HL-60 (cell line): ENCODE data around the gene SHOX.

Source experiments
- DNase-seq, 2 experiments: peaks; one replicate each; pipeline ENCODE4 v3.0.0-alpha.2; 2010 to 2020; ENCODE audit warnings: low read depth in 1 of 2, low spot score in 1 of 2
- H3K27ac ChIP-seq: fragments of 250-450 bp; sonication (Bioruptor Pico); replicated peaks from 2 replicates; pipeline ENCODE4 v1.5.1; 2020; ENCODE audit warnings: mild to moderate bottlenecking, moderate library complexity
- H3K27me3 ChIP-seq: fragments of 250-450 bp; sonication (Bioruptor Pico); 2 replicates; pipeline ENCODE4 v1.5.1; 2021; ENCODE audit warnings: mild to moderate bottlenecking, moderate library complexity; ENCODE audit not compliant: insufficient read depth, poor library complexity, severe bottlenecking
- H3K4me3 ChIP-seq: replicated peaks from 2 replicates; pipeline ENCODE4 v1.5.1; 2011; ENCODE audit warnings: mild to moderate bottlenecking, control low read depth, low read length; ENCODE audit not compliant: insufficient read depth
- GABPA ChIP-seq: IDR thresholded peaks from 2 replicates; pipeline ENCODE4 v1.6.1; 2012; ENCODE audit warnings: low read depth
- POLR2AphosphoS5 ChIP-seq: IDR thresholded peaks from 2 replicates; pipeline ENCODE4 v1.6.1; 2012; ENCODE audit warnings: low read depth
- SPI1 ChIP-seq: IDR thresholded peaks from 2 replicates; pipeline ENCODE4 v1.6.1; 2012; ENCODE audit warnings: low read depth, mild to moderate bottlenecking, borderline replicate concordance
- long read RNA-seq: library from polyadenylated mRNA; unstranded; transcript quantifications from one replicate; pipeline ENCODE4 v2.0.0, GENCODE V29; 2020
- TF ChIP-seq, protein P1 (sequence below): IDR thresholded peaks from one replicate; pipeline ENCODE4 v1.5.1; 2011; ENCODE audit warnings: low read length, control low read depth, inconsistent platforms; ENCODE audit not compliant: insufficient read depth
- TF ChIP-seq, protein P2 (sequence below): IDR thresholded peaks from 2 replicates; pipeline ENCODE4 v1.6.1; 2012; ENCODE audit warnings: low read depth; ENCODE audit not compliant: insufficient replicate concordance

The SHOX gene
- long read RNA-seq: 0 reads

DNA sequence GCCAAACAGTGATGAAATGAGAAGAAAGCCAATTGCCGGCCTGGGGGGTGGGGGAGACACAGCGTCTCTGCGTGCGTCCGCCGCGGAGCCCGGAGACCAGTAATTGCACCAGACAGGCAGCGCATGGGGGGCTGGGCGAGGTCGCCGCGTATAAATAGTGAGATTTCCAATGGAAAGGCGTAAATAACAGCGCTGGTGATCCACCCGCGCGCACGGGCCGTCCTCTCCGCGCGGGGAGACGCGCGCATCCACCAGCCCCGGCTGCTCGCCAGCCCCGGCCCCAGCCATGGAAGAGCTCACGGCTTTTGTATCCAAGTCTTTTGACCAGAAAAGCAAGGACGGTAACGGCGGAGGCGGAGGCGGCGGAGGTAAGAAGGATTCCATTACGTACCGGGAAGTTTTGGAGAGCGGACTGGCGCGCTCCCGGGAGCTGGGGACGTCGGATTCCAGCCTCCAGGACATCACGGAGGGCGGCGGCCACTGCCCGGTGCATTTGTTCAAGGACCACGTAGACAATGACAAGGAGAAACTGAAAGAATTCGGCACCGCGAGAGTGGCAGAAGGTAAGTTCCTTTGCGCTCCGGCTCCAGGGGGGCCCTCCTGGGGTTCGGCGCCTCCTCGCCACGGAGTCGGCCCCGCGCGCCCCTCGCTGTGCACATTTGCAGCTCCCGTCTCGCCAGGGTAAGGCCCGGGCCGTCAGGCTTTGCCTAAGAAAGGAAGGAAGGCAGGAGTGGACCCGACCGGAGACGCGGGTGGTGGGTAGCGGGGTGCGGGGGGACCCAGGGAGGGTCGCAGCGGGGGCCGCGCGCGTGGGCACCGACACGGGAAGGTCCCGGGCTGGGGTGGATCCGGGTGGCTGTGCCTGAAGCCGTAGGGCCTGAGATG is at the start of gene SHOX:
Gene SHOX, plus strand, starts transcription at position 180 of the 885 bp plus-strand sequence. Its CDS starts 107 bp downstream, at position 287.
- no peak within 1 kb of the TSS for H3K4me3 ChIP-seq
- peaks cover 71% of the 10 kb centered on the region for H3K27me3 ChIP-seq
- DNase-seq: no peak
- TF ChIP-seq, protein P1, sequence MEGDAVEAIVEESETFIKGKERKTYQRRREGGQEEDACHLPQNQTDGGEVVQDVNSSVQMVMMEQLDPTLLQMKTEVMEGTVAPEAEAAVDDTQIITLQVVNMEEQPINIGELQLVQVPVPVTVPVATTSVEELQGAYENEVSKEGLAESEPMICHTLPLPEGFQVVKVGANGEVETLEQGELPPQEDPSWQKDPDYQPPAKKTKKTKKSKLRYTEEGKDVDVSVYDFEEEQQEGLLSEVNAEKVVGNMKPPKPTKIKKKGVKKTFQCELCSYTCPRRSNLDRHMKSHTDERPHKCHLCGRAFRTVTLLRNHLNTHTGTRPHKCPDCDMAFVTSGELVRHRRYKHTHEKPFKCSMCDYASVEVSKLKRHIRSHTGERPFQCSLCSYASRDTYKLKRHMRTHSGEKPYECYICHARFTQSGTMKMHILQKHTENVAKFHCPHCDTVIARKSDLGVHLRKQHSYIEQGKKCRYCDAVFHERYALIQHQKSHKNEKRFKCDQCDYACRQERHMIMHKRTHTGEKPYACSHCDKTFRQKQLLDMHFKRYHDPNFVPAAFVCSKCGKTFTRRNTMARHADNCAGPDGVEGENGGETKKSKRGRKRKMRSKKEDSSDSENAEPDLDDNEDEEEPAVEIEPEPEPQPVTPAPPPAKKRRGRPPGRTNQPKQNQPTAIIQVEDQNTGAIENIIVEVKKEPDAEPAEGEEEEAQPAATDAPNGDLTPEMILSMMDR: no peak
- TF ChIP-seq SPI1 (no peak), POLR2AphosphoS5 (no peak), GABPA (no peak)
- TF ChIP-seq, protein P2, sequence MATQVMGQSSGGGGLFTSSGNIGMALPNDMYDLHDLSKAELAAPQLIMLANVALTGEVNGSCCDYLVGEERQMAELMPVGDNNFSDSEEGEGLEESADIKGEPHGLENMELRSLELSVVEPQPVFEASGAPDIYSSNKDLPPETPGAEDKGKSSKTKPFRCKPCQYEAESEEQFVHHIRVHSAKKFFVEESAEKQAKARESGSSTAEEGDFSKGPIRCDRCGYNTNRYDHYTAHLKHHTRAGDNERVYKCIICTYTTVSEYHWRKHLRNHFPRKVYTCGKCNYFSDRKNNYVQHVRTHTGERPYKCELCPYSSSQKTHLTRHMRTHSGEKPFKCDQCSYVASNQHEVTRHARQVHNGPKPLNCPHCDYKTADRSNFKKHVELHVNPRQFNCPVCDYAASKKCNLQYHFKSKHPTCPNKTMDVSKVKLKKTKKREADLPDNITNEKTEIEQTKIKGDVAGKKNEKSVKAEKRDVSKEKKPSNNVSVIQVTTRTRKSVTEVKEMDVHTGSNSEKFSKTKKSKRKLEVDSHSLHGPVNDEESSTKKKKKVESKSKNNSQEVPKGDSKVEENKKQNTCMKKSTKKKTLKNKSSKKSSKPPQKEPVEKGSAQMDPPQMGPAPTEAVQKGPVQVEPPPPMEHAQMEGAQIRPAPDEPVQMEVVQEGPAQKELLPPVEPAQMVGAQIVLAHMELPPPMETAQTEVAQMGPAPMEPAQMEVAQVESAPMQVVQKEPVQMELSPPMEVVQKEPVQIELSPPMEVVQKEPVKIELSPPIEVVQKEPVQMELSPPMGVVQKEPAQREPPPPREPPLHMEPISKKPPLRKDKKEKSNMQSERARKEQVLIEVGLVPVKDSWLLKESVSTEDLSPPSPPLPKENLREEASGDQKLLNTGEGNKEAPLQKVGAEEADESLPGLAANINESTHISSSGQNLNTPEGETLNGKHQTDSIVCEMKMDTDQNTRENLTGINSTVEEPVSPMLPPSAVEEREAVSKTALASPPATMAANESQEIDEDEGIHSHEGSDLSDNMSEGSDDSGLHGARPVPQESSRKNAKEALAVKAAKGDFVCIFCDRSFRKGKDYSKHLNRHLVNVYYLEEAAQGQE: no peak
- no peak within 1 kb of the TSS for H3K27ac ChIP-seq

DNA sequence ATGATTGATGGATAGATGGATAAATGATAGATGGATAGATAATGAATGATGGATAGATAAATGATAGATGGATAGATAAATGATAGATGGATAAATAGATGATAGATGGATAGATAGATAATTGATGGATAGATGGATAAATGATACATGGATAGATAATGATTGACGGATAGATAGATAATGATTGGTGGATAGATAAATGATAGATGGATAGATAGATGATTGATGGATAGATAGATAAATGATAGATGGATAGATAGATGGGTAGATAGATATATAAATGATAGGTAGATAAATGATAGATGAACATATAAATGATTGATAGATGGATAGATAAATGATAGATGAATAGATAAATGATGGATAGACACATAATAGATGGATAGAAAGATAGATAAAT is 49.5 kb upstream of the SHOX start:
- no peak overlapping the region for H3K27ac ChIP-seq
- H3K27me3 ChIP-seq: no peaks in the 10 kb centered on the region
- TF ChIP-seq, protein P2: no peak
- TF ChIP-seq GABPA: no peak
- TF ChIP-seq, protein P1: no peak
- TF ChIP-seq POLR2AphosphoS5: no peak
- no peak for TF ChIP-seq SPI1
- no peak for DNase-seq
- H3K4me3 ChIP-seq: no peak overlapping the region

DNA sequence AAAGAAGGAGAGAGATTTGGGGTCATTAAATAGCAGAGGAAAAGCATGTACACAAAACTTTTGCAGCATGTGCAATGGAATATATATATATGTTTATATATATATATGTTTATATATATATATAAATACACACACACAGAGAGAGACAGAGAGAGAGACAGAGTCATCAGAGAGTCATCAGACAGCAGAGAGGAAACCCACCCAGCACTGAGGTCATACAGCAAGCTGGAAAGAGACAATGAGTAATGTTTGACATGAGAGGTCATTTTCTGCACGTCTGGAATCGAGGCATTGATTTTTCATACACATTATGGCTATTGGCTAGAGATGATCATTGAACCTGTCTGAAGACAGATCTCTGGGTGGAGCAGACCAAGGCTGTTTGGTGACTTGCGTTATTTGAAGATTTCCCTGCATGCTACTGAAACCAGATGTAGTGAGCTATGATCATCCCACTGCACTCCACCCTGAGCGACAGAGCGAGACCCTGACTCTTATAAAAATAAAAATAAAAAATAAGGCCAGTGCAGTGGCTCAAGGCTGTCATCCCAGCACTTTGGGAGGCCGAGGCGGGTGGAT is 48.8 kb upstream of the SHOX start:
- Histone ChIP-seq H3K27ac (no peak overlapping the region), H3K27me3 (no peaks in the 10 kb centered on the region), H3K4me3 (no peak overlapping the region)
- TF ChIP-seq GABPA (no peak), SPI1 (no peak)
- TF ChIP-seq, protein P2: no peak
- no peak for DNase-seq
